Stomach smooth muscle (tissue), 2 donors: Measurements from ENCODE around the gene SLAMF7.

Experiments
- H3K27ac ChIP-seq: one replicate; pipeline ENCODE4 v1.7.0; 2013; ENCODE audit warnings: mild to moderate bottlenecking, low read length, inconsistent platforms
- H3K27me3 ChIP-seq, 2 donors: one replicate each; pipeline ENCODE4 v1.7.0; 2013; ENCODE audit warnings: low read length in 2 of 2; ENCODE audit not compliant: insufficient read depth in 2 of 2, control insufficient read depth in 1 of 2
- H3K36me3 ChIP-seq, 2 donors: one replicate each; pipeline ENCODE4 v1.7.0; 2013; ENCODE audit warnings: low read length in 2 of 2; ENCODE audit not compliant: control insufficient read depth in 2 of 2, insufficient read depth in 2 of 2
- H3K4me1 ChIP-seq: one replicate; pipeline ENCODE4 v1.7.0; 2013; ENCODE audit warnings: low read length; ENCODE audit not compliant: control insufficient read depth, insufficient read depth
- H3K4me3 ChIP-seq, 2 donors: one replicate each; pipeline ENCODE4 v1.7.0; 2013; ENCODE audit warnings: low read length in 2 of 2
- H3K9ac ChIP-seq, 2 donors: one replicate each; pipeline ENCODE4 v1.7.0; 2013; ENCODE audit warnings: low read length in 2 of 2, mild to moderate bottlenecking in 1 of 2
- H3K9me3 ChIP-seq, 2 donors: one replicate each; pipeline ENCODE4 v1.7.0; 2013; ENCODE audit warnings: low read length in 2 of 2; ENCODE audit not compliant: control insufficient read depth in 2 of 2
- donor health status: healthy.
- donor health status: Pancreatic carcinoma.

The SLAMF7 gene

GRCh38 chr1:160759740-160760139 lies 20.7 kb downstream of the SLAMF7 start:
- Histone ChIP-seq H3K9ac (no peak overlapping the region), H3K27ac (no peak overlapping the region), H3K9me3 (no peaks in the 10 kb centered on the region)

GRCh38 chr1:160761046-160761445 lies 22.0 kb downstream of the SLAMF7 start:
- Histone ChIP-seq H3K36me3 (no peaks in the 10 kb centered on the region), H3K4me1 (no peaks in the 10 kb centered on the region), H3K27ac (no peak overlapping the region), H3K9ac (no peak overlapping the region), H3K4me3 (no peak overlapping the region), H3K9me3 (no peaks in the 10 kb centered on the region), H3K27me3 (no peaks in the 10 kb centered on the region)

More at GRCh38 chr1:160759740-160760139, 20.7 kb downstream of the SLAMF7 start:
- Histone ChIP-seq H3K4me3 (no peak overlapping the region), H3K4me1 (no peaks in the 10 kb centered on the region), H3K36me3 (no peaks in the 10 kb centered on the region), H3K27me3 (no peaks in the 10 kb centered on the region)

GRCh38 chr1:160761886-160762285 lies 22.8 kb downstream of the SLAMF7 start:
- Histone ChIP-seq H3K4me3 (no peak overlapping the region), H3K9ac (no peak overlapping the region), H3K27me3 (no peaks in the 10 kb centered on the region), H3K36me3 (no peaks in the 10 kb centered on the region), H3K9me3 (no peaks in the 10 kb centered on the region), H3K4me1 (no peaks in the 10 kb centered on the region), H3K27ac (no peak overlapping the region)

GRCh38 chr1:160763993-160764392 lies 24.9 kb downstream of the SLAMF7 start:
- no peaks in the 10 kb centered on the region for H3K9me3 ChIP-seq
- no peaks in the 10 kb centered on the region for H3K27me3 ChIP-seq
- no peaks in the 10 kb centered on the region for H3K4me1 ChIP-seq
- H3K9ac ChIP-seq = no peak overlapping the region
- H3K4me3 ChIP-seq = no peak overlapping the region
- no peak overlapping the region for H3K27ac ChIP-seq
- H3K36me3 ChIP-seq = no peaks in the 10 kb centered on the region

- Histone ChIP-seq H3K36me3 (no peaks in the 10 kb centered on the region), H3K4me1 (no peaks in the 10 kb centered on the region), H3K4me3 (no peak overlapping the region), H3K27ac (no peak overlapping the region), H3K9me3 (peaks cover 2 to 3% of the 10 kb centered on the region in 2 donors), H3K27me3 (no peaks in the 10 kb centered on the region), H3K9ac (no peak overlapping the region)
Measured at GRCh38 chr1:160767395-160768294, 28.6 kb downstream of the SLAMF7 start.

GRCh38 chr1:160768295-160768657 lies 29.2 kb downstream of the SLAMF7 start:
- Histone ChIP-seq H3K27ac (no peak overlapping the region), H3K4me3 (no peak overlapping the region), H3K9ac (no peak overlapping the region), H3K36me3 (no peaks in the 10 kb centered on the region), H3K27me3 (no peaks in the 10 kb centered on the region), H3K9me3 (peaks cover 2 to 3% of the 10 kb centered on the region in 2 donors), H3K4me1 (no peaks in the 10 kb centered on the region)

GRCh38 chr1:160772331-160772730 lies 33.3 kb downstream of the SLAMF7 start:
- H3K9me3 ChIP-seq = peaks cover 2 to 3% of the 10 kb centered on the region in 2 donors
- H3K9ac ChIP-seq = no peak overlapping the region
- no peak overlapping the region for H3K27ac ChIP-seq
- H3K27me3 ChIP-seq = no peaks in the 10 kb centered on the region
- H3K4me3 ChIP-seq = no peak overlapping the region
- H3K36me3 ChIP-seq = no peaks in the 10 kb centered on the region
- no peaks in the 10 kb centered on the region for H3K4me1 ChIP-seq

GRCh38 chr1:160773093-160773492 lies 34.0 kb downstream of the SLAMF7 start:
- no peaks in the 10 kb centered on the region for H3K4me1 ChIP-seq
- no peak overlapping the region for H3K27ac ChIP-seq
- H3K27me3 ChIP-seq = peaks cover 0 to 2% of the 10 kb centered on the region in 2 donors
- H3K9ac ChIP-seq = no peak overlapping the region
- peaks cover 2 to 3% of the 10 kb centered on the region in 2 donors for H3K9me3 ChIP-seq
- H3K4me3 ChIP-seq = no peak overlapping the region
- H3K36me3 ChIP-seq = no peaks in the 10 kb centered on the region

GRCh38 chr1:160774886-160775719 lies 36.1 kb downstream of the SLAMF7 start:
- Histone ChIP-seq H3K4me3 (no peak overlapping the region), H3K36me3 (no peaks in the 10 kb centered on the region), H3K9ac (no peak overlapping the region), H3K27ac (no peak overlapping the region), H3K9me3 (peaks cover 2 to 3% of the 10 kb centered on the region in 2 donors), H3K27me3 (peaks cover 0 to 2% of the 10 kb centered on the region in 2 donors), H3K4me1 (no peaks in the 10 kb centered on the region)

- H3K4me1 ChIP-seq = no peaks in the 10 kb centered on the region
- peaks cover 2 to 3% of the 10 kb centered on the region in 2 donors for H3K9me3 ChIP-seq
- no peak overlapping the region for H3K27ac ChIP-seq
- peaks cover 0 to 2% of the 10 kb centered on the region in 2 donors for H3K27me3 ChIP-seq
- no peaks in the 10 kb centered on the region for H3K36me3 ChIP-seq
- H3K9ac ChIP-seq = no peak overlapping the region
- no peak overlapping the region for H3K4me3 ChIP-seq
Measured at GRCh38 chr1:160776178-160776577, 37.1 kb downstream of the SLAMF7 start.
